Epithelial cell of proximal tubule (primary cell): ENCODE results near the gene DNAH1. TPM values are rescaled to one million over a fixed set of nuclear protein-coding genes. Genes with fewer than 3 reads are reported as not detected.

ENCODE experiments used
- DNase-seq: peaks from one replicate; pipeline ENCODE4 v3.0.0-alpha.2; 2011; ENCODE audit warnings: low read depth
- H3K4me3 ChIP-seq: 2 replicates; pipeline ENCODE4 v1.5.1; 2011; ENCODE audit warnings: low read depth, mild to moderate bottlenecking, low read length
- CTCF ChIP-seq: conservative IDR thresholded peaks from 2 replicates; pipeline ENCODE4 v1.5.1; 2012; ENCODE audit warnings: low read depth, mild to moderate bottlenecking, low read length
- total RNA-seq: library from RNA; depleted of rRNA; stranded (reverse); fragments of >200 nt; gene quantifications from 2 replicates; pipeline ENCODE4 v1.2.3, GENCODE V29; 2015

Gene DNAH1
- total RNA-seq, 1 donor from 2014 or later: 0.29 TPM

GRCh38 chr3:52353291-52353855 lies 37.3 kb downstream of the DNAH1 start:
- TF ChIP-seq CTCF: no peak
- no peak for DNase-seq
- H3K4me3 ChIP-seq: no peak overlapping the region

GRCh38 chr3:52354676-52355075 lies 38.6 kb downstream of the DNAH1 start:
- no peak for TF ChIP-seq CTCF
- no peak overlapping the region for H3K4me3 ChIP-seq
- DNase-seq: no peak

GRCh38 chr3:52355526-52355925 lies 39.4 kb downstream of the DNAH1 start:
- no peak for DNase-seq
- no peak for TF ChIP-seq CTCF
- no peak overlapping the region for H3K4me3 ChIP-seq

GRCh38 chr3:52356126-52356525 lies 40.0 kb downstream of the DNAH1 start:
- no peak for TF ChIP-seq CTCF
- DNase-seq: no peak
- no peak overlapping the region for H3K4me3 ChIP-seq

GRCh38 chr3:52357151-52358080 lies 41.3 kb downstream of the DNAH1 start:
- no peak overlapping the region for H3K4me3 ChIP-seq
- TF ChIP-seq CTCF: no peak
- DNase-seq: no peak

- no peak for TF ChIP-seq CTCF
- no peak for DNase-seq
- no peak overlapping the region for H3K4me3 ChIP-seq
Observed at GRCh38 chr3:52358362-52358940, 42.3 kb downstream of the DNAH1 start.
